ENCODE results near the gene SS18L1.
A peak's percentile ranks its signal among the peaks of the same experiment; 100 is the strongest.

SS18L1 gene

DNA sequence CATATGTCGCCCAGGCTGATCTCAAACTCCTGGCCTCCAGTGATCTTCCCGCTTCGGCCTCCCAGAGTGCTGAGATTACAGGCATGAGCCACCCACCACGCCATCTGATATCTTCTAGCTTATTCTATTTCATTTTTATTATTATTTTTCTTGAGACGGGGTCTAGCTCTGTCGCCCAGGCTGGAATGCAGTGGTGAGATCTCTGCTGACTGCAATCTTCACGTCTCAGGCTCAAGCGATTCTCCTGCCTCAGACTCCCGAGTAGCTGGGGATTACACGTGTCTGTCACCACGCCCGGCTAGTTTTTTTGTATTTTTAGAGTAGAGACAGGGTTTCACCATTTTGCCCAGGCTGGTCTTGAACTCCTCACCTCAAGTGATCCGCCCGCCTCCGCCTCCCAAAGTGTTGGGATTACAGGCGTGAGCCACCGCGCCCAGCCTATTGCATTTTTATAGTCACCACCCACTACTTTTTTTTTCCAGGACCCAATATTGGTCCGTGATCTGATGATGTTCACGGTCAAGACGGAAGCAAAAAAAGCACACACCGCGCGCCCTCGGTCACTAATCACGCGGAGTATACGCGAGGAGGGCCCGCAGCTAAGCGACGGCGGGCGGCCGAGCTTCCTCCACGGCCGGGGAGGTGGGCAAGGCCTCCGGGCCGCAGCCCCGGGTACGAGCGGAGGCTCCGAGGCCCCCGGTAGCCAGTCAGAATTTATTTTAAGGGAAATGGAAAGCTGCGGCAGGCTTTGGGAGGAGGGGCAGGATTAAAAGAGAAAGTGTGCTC, 22.4 kb upstream of the SS18L1 start:
- no peak for DNase-seq

DNA sequence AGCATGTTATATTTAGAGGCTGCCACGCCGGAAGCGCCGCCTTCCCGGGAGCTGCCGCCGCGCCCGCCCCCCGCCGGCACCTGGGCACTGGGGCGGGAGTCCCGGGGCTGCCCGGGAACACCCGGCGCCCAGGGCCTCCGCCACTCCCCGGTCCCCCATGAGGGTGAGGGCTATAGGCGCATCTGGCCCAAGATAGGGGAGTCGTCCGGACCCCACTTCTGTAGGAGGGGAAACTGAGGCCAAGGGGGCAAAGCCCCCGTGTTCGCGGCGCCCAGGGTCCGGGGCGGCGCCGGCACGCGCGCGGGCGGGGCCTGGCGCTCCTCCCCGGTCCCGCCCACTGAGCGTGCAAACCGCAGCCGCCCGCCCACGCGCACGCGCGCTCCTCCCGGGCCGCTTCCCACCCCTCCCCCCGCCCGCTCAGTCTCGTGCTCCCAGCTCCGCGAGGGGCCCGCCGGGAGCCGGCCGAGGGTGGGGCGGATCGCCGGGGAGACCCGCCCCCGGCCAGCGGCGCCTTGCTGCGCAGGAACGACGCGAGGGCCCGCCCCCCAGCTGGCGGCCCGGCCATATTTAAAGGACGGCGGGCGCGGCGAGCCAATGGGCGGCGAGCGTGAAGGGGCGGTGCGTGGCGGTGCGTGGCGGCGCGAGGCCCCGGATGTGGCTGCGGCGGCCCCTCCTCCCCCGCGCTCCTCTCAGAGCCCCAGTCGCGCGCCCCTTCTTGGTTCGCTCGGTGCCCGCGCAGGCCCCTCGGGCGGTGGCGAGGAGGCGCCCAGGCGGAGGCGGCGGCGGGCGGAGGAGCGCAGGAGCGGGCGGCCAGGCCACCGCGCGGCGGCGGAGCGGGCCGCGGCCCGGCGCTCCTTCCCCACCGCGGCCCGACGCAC, 21.6 kb upstream of the SS18L1 start, which contains the start of gene LSM14B:
LSM14B (plus strand) TSS at position 700 of the 878 bp plus-strand sequence. CDS start 192 bp downstream, outside the sequence.
- peak; percentile 98 for DNase-seq

DNA sequence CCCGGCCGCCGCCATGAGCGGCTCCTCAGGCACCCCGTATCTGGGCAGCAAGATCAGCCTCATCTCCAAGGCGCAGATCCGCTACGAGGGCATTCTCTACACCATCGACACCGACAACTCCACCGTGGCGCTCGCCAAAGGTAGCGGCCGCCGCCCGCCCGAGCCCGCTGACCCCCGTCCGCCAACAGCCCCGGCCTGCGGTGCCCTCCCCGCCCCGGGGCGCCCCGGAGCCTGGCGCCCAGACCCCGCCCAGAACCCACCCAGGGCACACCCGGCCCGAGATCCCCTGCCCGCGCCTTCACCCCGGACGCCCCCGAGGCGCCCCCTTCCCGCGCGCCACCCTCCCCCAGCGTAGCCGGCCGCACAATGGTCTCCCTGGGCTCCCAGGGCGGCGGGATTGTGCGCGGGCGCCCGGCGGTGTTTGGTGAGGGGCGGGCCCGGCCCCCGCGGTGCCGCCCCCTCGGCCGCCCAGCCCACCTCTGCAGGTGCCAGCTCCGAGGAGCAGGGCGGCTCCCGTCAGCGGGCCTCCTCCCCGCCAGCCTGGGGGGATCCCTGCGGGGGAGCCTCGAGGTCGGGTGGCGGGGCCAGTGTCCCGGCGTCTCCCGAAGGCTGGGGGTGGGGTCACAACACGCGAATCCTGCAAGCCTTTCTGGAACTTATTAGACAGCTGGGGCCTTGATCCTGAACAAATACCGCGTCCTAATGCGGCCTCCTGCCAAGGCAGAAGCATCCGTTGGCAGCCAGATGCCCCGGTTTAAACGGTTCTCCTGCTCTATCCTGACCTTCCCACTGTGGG, 20.7 kb upstream of the SS18L1 start:
- DNase-seq: peak; percentile 40

DNA sequence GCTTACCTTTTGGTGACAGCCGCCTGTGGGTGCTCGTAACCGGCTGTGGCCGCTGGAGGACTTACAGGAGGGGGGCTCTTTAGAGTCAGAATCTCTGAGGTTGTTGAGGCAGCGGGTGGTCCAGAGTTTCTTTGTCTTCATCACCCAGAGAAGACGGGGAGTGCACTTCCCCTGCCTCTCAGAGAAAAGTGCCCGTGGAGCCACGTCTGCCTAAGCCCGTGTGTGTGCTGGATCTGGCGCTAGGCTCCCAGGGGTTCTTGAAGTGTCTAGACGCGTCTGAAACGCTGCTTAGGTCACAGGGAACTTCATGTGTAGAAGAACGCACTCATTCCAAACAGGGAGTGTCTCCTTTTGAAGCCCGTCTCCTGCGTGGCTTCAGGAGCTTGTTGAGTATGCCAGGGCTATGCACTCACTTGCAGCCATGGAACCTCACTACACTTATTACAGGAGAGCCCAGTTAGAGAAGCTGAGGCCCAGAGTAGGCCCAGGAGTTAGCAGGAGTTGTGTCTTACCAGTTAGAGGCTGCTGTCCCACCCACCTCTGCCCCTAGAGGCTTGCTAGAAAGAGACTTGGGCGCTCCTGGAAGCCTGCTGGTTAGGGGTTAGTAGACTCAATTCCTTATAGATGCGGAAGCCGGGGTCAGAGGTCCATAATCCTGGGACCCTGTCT, 20.0 kb upstream of the SS18L1 start:
- no peak for DNase-seq

DNA sequence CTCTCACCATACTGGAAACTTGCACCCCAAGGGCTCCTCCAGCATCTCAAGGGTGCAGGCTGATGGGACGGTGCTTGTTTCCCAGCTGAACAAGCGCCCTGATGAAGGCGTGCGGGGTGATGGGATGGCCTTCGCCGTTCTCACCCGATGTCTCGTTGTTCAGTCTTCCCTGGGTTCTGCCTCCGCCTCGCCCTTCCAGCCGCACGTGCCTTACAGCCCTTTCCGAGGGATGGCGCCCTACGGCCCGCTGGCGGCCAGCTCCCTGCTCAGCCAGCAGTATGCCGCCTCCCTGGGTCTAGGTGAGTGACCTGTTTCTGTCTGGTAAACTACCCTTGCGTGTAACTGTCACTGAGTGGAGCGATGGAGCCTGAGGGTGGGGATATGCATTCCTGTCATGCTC, 17.4 kb upstream of the SS18L1 start:
- no peak for DNase-seq

DNA sequence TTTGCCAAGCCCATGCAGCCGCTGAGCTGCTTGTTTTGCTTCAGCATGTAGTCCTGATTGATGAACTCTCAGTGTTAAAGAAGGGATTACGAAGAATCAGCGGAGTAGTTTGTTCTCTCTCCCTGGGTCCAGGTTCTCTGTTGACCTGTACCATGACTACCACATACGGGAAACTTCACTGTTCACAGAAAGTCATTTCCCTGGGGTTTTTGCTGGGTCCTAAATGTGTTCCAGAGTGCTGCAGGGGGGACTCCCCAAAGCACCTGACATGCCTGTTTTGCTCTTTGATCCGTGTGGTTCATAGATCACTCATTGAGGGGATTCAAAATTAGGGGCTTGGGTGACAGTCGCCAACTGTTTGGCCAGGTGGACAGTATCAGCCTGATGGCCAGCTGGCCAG, 15.8 kb upstream of the SS18L1 start:
- DNase-seq: no peak

DNA sequence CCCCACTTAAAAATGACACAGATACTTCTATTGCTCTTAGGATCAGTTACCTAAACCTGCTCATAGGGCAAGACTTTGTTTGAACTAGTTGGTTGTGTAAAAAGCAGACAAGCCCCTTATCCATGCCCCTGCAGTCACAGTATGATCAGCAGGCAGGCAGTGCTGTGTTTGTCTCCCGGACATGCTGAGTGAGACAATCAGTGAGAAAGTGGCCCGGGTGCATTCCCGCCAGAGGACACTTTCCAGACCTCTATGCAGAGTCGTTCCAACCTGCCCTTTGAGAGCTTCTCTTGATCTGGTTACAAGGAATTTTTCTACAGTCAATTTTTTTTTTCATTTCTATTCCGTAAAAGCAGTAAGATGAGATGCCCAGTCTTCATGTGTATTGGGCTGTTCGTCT, 15.1 kb upstream of the SS18L1 start:
- DNase-seq: no peak

DNA sequence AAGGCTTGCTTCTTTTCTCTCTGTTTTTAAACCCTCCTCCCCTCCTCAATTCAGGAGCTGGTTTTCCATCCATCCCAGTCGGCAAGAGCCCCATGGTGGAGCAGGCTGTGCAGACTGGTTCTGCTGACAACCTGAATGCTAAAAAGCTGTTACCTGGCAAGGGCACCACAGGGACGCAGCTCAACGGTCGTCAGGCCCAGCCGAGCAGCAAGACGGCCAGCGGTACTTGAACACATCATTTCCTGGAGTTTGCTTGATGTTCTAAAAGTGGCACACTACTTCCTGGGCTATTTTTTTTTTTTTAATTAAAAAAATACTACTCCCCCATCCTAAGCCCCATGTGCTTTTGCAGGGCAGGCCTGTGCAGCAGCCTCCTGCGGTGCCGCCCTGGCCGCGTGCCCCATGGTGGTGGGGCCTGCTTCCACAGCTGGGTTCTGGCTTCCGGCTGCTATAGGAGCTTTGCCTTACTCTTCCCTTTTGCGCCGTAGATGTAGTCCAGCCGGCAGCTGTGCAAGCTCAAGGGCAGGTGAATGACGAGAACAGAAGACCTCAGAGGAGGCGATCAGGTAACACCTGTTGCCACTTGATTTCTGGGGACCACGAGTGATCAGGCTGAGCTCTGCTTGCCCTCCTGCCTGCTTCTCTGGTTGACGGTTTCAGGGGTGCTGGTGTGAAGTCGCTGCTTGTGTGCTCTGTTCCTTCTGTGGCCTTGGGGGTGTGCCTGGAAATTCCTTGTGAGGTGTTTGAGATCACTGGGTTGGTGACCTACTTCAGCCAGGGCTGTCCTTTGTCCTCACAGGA, 13.6 kb upstream of the SS18L1 start:
- DNase-seq: no peak

DNA sequence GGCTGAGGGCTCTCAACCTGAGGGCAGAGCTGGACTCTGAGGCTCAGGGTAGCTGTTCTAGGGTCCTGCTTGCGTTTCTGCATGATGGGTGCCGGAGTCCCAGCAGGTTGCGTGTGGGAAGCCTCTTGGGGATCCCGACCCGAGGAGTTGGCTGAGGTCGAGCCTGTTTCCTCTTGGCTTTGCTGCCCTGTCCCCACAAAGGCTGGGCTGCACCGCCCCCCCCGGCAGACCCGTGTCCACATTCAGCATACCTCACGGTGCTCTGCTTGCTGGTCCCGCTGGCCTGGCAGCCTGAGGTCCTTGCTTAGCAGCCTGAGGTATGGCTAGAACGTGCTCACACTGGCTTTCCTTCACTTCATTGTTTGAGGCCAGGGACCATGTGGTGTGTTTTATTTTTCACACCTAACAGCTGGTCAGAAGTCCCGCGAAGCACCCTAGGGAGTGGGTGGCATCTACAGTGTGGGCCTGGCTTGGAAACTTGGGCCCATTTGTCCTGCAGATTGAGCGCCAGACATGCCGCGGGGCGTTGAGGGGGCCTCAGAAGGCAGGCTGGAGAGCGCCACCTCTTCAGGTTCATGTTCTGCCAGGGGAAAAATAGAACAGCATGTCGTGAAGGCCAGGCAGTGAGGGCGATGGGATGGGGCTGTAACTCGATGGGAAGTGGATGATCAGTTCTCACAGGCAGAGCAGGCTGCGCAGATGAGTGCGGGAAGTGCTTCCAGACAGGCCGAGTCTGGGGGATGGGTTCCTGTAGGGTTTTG, 11.8 kb upstream of the SS18L1 start:
- DNase-seq: no peak

DNA sequence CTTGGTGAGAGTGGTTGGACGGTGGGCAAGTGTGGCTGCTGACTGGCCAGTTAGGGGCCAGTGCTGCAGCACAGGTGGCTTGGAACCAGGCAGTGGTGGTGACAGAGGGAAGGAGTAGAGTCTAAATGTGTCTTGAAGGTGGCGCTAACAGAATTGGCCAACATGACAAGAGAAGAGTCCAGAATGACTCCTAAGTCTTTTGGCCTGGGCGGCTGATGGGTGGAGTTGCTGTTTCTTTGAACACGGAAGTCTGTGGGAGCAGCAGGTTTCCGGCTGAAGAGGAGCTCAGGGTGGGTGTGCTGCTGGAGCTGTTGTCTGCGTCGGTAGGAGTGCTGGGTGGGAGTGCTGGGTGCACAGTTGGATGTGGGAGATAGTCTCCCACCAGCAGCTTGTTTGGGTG, 11.1 kb upstream of the SS18L1 start:
- DNase-seq: no peak

DNA sequence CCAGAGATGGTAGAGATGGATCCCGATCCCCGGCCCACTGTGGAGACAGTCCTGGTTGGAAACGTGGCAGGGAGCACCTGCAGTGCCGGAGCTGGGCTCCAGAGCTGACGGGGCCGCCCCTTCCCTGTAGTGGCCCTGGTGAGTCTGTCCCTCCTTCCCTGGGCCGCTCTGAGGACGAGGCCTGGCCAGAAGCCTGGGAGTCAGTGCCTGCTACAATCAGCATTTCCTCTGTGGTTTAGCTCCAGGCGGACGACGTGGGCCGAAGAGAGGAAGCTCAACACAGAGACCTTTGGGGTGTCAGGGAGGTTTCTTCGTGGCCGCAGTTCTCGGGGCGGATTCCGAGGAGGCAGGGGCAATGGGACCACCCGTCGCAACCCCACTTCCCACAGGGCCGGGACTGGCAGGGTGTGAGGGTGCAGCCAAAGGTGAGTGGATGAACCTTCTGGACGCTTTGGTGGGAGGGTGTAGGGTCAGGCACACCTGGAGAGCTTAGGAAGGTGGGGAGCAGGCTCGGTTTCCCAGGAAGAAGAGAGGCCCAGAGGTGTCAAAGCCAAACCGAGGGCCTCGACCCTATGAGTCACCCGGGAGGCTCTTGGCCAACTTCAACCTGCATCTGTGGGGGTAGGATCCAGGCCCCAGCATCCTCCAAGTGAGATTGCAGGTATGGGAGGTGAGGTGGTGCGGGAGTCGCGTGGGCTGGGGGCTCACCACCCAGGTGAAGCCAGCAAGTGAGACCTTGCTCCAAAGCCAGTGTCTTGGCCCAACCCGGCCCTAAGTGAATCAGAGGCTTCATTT, 10.3 kb upstream of the SS18L1 start:
- no peak for DNase-seq

DNA sequence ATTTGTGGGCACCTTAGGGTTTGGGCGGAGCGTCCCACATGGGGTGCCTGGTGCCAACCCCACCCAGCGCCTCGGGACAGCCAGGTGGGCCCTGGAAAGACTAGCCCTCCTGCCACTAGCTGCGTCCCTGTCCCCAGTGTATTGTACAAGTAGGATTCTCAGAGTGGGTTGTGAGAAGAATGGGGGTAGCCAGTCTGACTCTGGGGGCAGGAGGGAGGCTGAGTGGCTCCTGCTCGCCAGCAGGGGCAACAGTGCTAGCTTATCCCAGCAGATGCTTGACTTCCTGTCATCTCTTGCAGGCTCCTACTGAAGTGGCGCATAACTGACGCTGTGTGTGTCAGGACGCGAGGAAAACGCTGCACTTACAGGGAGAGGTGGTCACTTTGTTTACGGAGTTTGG, 9.7 kb upstream of the SS18L1 start:
- DNase-seq: no peak

DNA sequence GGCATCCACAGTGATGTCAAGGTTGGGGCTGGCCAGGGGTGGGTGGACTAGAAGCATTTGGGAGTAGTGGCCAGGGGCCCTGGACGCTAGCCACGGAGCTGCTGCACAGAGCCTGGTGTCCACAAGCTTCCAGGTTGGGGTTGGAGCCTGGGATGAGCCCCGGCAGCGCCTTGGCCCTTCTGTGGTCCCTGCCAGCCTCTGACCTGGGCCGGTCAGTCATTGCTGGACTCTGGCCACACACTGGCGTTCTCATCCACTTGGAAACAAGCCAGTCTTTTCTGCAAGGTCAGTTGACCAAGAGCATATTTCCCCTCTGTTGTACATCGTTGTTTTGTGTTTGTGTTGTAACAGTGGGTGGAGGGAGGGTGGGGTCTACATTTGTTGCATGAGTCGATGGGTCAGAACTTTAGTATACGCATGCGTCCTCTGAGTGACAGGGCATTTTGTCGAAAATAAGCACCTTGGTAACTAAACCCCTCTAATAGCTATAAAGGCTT, 8.8 kb upstream of the SS18L1 start:
- DNase-seq: no peak

DNA sequence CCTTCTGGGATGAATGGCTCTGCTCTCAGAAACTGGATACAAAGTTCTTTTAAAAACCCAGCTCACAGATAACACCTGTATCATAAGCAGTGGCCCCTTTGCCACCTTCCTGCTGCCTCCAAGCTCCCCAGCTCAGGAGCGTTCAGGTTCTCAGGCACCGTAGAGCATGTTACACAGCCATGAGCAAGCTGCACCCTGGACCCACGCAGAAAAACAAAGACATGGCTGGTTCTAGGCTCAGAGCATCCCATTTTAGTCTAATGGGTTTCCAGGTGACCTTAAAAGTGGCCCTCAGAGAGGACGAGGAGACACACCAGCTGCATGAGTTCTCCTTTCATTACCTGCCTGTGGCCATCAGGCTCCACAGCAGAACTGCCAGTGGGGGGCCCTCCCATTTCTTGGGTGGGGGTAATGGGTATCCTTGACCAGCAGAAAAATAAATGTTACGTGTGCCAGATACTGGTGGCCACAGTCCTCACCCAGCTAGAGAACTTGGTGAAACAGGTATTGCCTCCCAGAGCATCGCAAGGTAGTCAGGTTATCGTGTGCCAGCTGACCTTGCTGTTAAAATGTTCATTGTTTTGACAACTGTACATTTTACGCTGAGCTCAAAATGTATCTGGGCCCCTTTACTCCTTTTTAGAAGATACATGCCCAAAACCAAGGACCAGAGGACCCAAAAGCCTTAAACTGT, 7.8 kb upstream of the SS18L1 start:
- no peak for DNase-seq

DNA sequence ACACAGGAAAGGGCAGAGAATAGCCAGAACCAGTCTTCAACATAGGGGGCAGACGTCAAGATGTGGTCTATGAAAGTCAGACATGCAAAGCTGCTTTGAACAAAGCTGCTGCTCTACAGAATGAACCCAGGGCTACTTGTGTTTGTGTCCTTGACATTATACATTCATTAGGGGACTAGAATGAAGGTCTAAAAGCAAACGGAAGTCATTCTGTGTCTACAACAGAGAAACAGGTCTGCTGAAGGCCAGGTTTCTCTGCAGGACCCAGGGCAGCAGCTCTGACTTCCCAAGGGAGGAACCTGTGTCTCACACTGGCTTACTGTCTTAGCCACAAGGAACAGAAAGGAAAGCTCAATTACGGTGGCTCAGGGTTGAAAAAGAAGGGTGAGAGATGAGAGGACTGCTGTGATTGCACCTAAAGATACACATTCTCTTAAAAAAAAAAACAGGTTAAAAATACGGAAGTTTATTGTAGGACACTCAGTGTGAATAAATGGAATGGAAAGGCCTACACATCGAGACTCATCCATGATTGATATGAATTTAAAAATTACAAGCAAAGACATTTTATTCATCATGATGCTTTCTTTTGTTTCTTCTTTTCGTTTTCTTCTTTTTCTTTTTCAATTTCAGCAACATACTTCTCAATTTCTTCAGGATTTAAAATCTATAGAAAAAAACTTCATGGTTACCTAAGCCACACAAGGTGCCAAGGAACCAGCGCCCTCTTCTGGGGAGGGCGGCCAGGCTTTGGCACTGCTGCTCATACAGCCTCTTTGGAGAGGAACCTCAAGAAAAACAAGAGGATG, 7.1 kb upstream of the SS18L1 start:
- peak; percentile 75 for DNase-seq

DNA sequence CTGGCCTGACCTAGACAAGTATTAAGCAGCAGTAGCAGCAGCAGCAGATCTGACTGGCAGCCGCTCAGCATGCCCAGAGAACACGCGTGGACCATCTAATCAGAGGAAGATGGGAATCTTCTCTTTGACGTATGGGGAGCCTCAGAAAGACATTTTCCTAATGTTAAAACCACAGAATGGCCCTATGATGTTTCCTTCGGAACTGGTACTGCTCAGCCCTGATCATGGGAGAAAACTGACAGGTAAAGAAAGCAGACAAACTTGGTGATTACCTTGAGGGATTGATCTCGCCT, 6.5 kb upstream of the SS18L1 start:
- no peak for DNase-seq

DNA sequence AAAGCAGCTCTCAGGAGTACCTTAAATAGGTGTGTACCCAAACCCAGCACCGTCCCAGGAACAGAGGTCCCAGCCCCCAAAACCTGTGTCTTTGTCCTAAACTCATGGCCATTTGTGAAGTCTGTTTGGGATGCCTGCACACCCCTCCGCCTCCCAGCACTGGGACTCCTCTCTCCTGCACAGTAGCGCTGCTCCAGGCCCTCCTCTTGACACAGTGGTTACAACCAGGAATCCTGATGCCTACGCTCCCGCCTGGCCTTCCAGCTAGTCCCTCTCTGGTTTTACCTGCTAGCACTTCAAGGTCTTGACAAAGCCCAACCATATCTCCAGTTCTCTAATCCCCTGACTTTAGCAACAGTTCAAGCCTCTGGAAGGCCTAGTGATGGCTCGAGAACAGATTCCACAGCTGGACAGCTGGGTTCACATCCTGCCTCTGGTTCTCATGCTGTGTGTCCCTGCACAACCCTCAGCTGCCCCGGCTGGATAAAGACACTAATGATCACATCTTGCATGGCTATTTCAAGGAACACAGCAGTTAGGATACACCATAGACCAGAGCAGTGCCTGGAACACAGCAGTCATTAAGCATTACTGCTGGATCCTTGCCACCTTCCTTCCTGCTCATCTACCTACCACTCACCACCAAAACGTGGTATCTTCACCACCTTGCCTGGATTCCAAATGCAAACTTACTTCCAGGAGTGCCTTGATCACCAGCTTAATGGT, 5.9 kb upstream of the SS18L1 start:
- DNase-seq: no peak

DNA sequence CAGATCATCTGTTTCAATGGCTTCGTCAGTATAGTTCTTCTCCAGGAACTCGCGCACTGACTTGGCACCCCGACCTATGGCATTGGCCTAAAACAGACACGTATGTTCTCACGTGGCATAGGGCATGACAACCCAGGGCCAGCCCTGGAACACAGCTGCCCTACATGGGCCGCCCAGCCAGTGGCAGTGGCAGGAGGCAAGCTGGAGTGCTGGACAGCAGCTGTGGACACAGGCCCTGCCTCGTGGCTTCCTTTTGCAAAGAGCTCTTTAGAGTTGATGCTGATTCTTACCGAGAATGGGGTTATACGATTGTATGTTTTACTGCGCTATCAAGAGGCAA, 5.4 kb upstream of the SS18L1 start:
- no peak for DNase-seq

Data from CD4-positive, alpha-beta T cell treated with Interleukin-15 for 1 hour (primary cell).